Stomach (tissue), 9 donors: ENCODE data around the gene CBLIF. TPM values are rescaled to one million over a fixed set of nuclear protein-coding genes. Genes with fewer than 3 reads are reported as not detected.

Experiments used
- DNase-seq, 2 donors: peaks; one replicate each; pipeline versions ENCODE4 v3.0.0 to v3.0.0-alpha.2; 2013 to 2019
- H3K27ac ChIP-seq, 5 donors: fragments of 200-600 bp in 4 of 5; sonication (generic) in 4 of 5; one replicate each; pipeline ENCODE4 v1.5.1; 2013 to 2019; ENCODE audit warnings: mild to moderate bottlenecking in 1 of 5, moderate library complexity in 1 of 5
- H3K27me3 ChIP-seq, 3 donors: fragments of 200-600 bp; sonication (generic); one replicate each; pipeline ENCODE4 v1.5.1; 2017 to 2019; ENCODE audit warnings: mixed run types in 1 of 3
- H3K36me3 ChIP-seq, 4 donors: fragments of 200-600 bp; sonication (generic); 1 replicate in 3 of 4; 2 replicates in 1 of 4; pipeline ENCODE4 v1.5.1; 2016 to 2019
- H3K4me1 ChIP-seq, 4 donors: fragments of 200-600 bp; sonication (generic); one replicate each; pipeline ENCODE4 v1.5.1; 2016 to 2019
- H3K4me3 ChIP-seq, 4 donors: fragments of 200-600 bp; sonication (generic) in 3 of 4; one replicate each; pipeline ENCODE4 v1.5.1; 2016 to 2019; ENCODE audit warnings: mild to moderate bottlenecking in 1 of 4
- H3K9me3 ChIP-seq, 4 donors: fragments of 200-600 bp; sonication (generic); one replicate each; pipeline ENCODE4 v1.5.1; 2016 to 2019
- EP300 ChIP-seq: sonication (generic); formaldehyde crosslinking; IDR thresholded peaks from one replicate; pipeline ENCODE4 v1.6.1; 2017; ENCODE audit warnings: antibody characterized with exemption
- POLR2A ChIP-seq, 4 donors: fragments of 450-650 bp; IDR thresholded peaks; one replicate each; pipeline ENCODE4 v1.6.1; 2016; ENCODE audit warnings: antibody characterized with exemption in 4 of 4, control low read depth in 2 of 4, mild to moderate bottlenecking in 1 of 4, moderate library complexity in 1 of 4
- POLR2AphosphoS5 ChIP-seq, 3 donors: sonication (generic); formaldehyde crosslinking; IDR thresholded peaks; one replicate each; pipeline ENCODE4 v1.6.1; 2016; ENCODE audit warnings: antibody characterized with exemption in 3 of 3
- WGBS, 5 donors: extraction: QIAGEN DNeasy Blood & Tissue Kit in 3 of 5; methylation state at CpG; one replicate each; pipeline versions ENCODE4 v1.1.5 to v1.1.7; 2013 to 2018; 5-methylcytosine and 5-hydroxymethylcytosine counted together
- intact Hi-C: fragments of 100-400 bp; cut with DNase I; formaldehyde crosslinking; loops from one replicate; pipeline ENCODE4 v1.15.1; 2023; ENCODE audit warnings: low total_unique reads
- polyA plus RNA-seq, 3 donors: library from polyadenylated mRNA; stranded (reverse); fragments of 200-250 nt; gene quantifications; one replicate each; pipeline ENCODE4 v1.2.3, GENCODE V29; 2013
- total RNA-seq, 5 donors: library from RNA; depleted of rRNA; stranded (reverse); fragments of >200 nt; gene quantifications; one replicate each; pipeline versions ENCODE4 v1.1.0 to v1.2.3, GENCODE V29; 2014 to 2016
- TF ChIP-seq, protein P1 (sequence below), 7 experiments: fragments of 450-650 bp in 4 of 7; fragments of 200-600 bp in 3 of 7; sonication (generic) in 3 of 7; IDR thresholded peaks; one replicate each; pipeline ENCODE4 v1.5.1; 2016 to 2019; ENCODE audit warnings: antibody characterized with exemption in 7 of 7, control low read depth in 2 of 7, mild to moderate bottlenecking in 1 of 7
- donor health status: healthy with polysubstance abuse.
- donor health status: Bipolar disorder and iron deficiency.
- donor health status: healthy.

CBLIF gene
- total and polyA plus RNA-seq, 8 donors, result 2.9 to 2,010 (median 629) TPM

DNA sequence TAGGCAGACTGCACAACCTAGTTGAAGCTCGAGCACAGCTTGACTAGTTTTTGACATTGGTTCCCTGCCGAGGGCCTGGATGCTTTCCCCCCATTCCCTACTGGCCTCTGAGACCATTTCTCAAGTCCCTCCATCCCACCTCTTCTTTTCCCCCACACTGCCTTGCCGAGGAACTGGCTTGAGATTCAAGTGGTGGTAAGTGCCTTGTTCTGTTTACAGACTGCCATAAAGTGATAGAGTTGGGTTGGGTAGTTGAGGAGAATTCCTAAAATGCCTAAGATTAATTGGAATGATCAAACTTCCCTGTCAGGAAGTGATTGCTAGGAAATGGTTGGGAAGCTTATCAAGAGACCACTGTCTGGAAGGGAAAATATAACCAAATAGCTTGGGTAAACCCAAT lies 50.9 kb downstream of the CBLIF start:
- no peaks in the 10 kb centered on the region for H3K9me3 ChIP-seq
- H3K36me3 ChIP-seq, result peaks cover 52 to 100% (median 96%) of the 10 kb centered on the region in 4 donors
- H3K4me1 ChIP-seq, result no peaks in the 10 kb centered on the region
- no peaks in the 10 kb centered on the region for H3K27me3 ChIP-seq
- TF ChIP-seq POLR2AphosphoS5 (IDR thresholded peaks at IDR 0.05) (no peak), EP300 (no peak), POLR2A (IDR thresholded peaks at IDR 0.05) (no peak)
- TF ChIP-seq, protein P1, sequence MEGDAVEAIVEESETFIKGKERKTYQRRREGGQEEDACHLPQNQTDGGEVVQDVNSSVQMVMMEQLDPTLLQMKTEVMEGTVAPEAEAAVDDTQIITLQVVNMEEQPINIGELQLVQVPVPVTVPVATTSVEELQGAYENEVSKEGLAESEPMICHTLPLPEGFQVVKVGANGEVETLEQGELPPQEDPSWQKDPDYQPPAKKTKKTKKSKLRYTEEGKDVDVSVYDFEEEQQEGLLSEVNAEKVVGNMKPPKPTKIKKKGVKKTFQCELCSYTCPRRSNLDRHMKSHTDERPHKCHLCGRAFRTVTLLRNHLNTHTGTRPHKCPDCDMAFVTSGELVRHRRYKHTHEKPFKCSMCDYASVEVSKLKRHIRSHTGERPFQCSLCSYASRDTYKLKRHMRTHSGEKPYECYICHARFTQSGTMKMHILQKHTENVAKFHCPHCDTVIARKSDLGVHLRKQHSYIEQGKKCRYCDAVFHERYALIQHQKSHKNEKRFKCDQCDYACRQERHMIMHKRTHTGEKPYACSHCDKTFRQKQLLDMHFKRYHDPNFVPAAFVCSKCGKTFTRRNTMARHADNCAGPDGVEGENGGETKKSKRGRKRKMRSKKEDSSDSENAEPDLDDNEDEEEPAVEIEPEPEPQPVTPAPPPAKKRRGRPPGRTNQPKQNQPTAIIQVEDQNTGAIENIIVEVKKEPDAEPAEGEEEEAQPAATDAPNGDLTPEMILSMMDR (IDR thresholded peaks at IDR 0.05), result no peak
- intact Hi-C loops, result no loop called here
- H3K27ac ChIP-seq, result no peak overlapping the region
- no peak for DNase-seq
- WGBS, 5 donors, result 61 to 83% (median 80%) methylated on average over 3 of the region's 3 CpGs
- no peak overlapping the region for H3K4me3 ChIP-seq

DNA sequence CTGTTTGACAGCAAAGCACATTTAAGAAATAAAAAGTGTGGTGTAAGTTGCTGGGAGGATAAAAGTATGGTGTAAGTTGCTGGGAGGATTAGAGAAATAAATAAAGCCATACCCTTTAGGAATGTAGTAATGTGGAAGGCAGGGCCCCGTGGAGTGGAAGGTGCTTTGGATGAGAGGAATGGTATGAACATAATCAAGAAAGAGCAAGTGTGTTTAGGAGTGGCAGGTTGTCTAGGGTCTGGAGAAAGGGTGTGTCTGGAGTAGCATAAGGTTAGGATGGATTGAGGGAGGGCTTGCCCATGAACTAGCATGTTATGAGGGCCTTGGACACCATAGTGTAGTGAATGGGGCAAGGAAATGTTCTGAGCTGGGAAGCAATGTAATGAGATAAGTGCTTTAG lies 52.8 kb downstream of the CBLIF start:
- peaks cover 59 to 100% (median 95%) of the 10 kb centered on the region in 4 donors for H3K36me3 ChIP-seq
- intact Hi-C loops, result no loop called here

DNA sequence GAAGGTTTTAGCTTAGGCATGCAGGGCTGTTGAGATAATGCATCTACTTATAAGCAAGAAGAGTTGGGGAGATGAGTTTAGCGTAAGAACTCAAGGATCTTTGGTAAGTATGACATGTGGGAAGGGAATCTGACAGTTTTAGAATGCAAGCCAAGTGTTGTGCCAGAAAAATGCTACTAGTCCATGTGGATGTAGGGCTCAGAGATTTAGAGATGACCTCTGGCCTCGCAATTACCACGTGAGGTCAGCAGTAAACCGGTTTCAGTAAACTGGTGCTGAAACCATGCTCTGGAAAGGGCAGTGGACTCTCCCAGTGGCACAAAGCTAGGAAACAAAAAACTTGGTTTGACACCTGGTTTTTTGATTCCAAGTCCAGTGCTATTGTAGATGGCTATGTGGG lies 53.7 kb downstream of the CBLIF start:
- H3K36me3 ChIP-seq, result peaks cover 52 to 92% (median 86%) of the 10 kb centered on the region in 4 donors
- TF ChIP-seq, protein P1 (IDR thresholded peaks at IDR 0.05), result no peak
- TF ChIP-seq EP300 (no peak), POLR2A (IDR thresholded peaks at IDR 0.05) (no peak)
- H3K27ac ChIP-seq, result no peak overlapping the region
- peaks cover 2 to 15% (median 9%) of the 10 kb centered on the region in 4 donors for H3K4me1 ChIP-seq
- no peak overlapping the region for H3K4me3 ChIP-seq
- H3K9me3 ChIP-seq, result no peaks in the 10 kb centered on the region
- no peaks in the 10 kb centered on the region for H3K27me3 ChIP-seq
- 61 to 81% (median 73%) methylated on average over 4 of the region's 4 CpGs for WGBS, 5 donors
- no peak for DNase-seq
- intact Hi-C loops, result no loop called here

More for the DNA sequence above, 52.8 kb downstream of the CBLIF start:
- Histone ChIP-seq H3K27me3 (no peaks in the 10 kb centered on the region), H3K4me3 (no peak overlapping the region), H3K4me1 (peaks cover 0 to 6% (median 1%) of the 10 kb centered on the region in 4 donors), H3K27ac (no peak overlapping the region), H3K9me3 (no peaks in the 10 kb centered on the region)
- DNase-seq, result no peak
- no peak for TF ChIP-seq EP300
- TF ChIP-seq, protein P1 (IDR thresholded peaks at IDR 0.05), result no peak
- no peak for TF ChIP-seq POLR2AphosphoS5 (IDR thresholded peaks at IDR 0.05)
- TF ChIP-seq POLR2A (IDR thresholded peaks at IDR 0.05), result no peak
- 69 to 91% (median 79%) methylated on average over 1 of the region's 1 CpG for WGBS, 5 donors

DNA sequence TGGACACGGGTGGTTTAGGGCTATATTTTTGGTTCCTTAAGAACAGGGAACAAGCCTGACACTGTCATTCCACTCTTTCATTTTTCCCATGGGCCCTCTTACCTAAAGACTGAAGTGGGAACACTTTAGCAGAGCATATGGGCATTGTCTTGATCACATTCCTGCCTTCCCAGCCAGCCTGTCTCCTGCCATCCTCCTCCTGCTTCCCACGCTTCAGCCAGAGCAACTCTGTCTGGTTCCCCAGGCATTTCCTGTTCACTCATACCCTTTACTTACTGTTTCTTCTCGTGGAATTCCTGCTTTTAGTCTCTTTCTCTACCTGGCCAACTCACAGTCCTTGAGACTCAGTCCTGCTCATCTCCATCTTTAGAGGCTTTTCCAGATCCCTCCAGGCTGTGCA lies 57.5 kb downstream of the CBLIF start:
- H3K9me3 ChIP-seq, result no peaks in the 10 kb centered on the region
- intact Hi-C loops, result no loop called here
- 45 to 56% (median 49%) methylated on average over 3 of the region's 3 CpGs for WGBS, 5 donors
- H3K27ac ChIP-seq, result peak overlapping the region in 4 of 5 donors; percentile 60 to 70 (median 62)
- H3K4me1 ChIP-seq, result peaks cover 7 to 25% (median 17%) of the 10 kb centered on the region in 4 donors
- DNase-seq, result no peak
- peaks cover 25 to 60% (median 48%) of the 10 kb centered on the region in 4 donors for H3K36me3 ChIP-seq
- no peaks in the 10 kb centered on the region for H3K27me3 ChIP-seq
- TF ChIP-seq, protein P1 (IDR thresholded peaks at IDR 0.05), result no peak
- TF ChIP-seq POLR2A (IDR thresholded peaks at IDR 0.05) (no peak), POLR2AphosphoS5 (IDR thresholded peaks at IDR 0.05) (no peak), EP300 (no peak)
- H3K4me3 ChIP-seq, result no peak overlapping the region
